EL (cell line): Measurements from ENCODE around the gene MRI1.
"Not testable (repeated sequence)": the region's sequence is repeated elsewhere in the genome, so short reads cannot be mapped to it uniquely, and the experiment has no call there.

ENCODE experiments used
- DNase-seq: peaks from one replicate; pipeline ENCODE4 v3.0.0-alpha.2; 2016

MRI1 gene

GRCh38 chr19:13764101-13764807 lies at the start of gene MRI1:
Gene MRI1 (plus strand): TSS chr19:13764522. CDS start chr19:13764589, 67 bp downstream.
- DNase-seq, result peak; percentile 77

DNA sequence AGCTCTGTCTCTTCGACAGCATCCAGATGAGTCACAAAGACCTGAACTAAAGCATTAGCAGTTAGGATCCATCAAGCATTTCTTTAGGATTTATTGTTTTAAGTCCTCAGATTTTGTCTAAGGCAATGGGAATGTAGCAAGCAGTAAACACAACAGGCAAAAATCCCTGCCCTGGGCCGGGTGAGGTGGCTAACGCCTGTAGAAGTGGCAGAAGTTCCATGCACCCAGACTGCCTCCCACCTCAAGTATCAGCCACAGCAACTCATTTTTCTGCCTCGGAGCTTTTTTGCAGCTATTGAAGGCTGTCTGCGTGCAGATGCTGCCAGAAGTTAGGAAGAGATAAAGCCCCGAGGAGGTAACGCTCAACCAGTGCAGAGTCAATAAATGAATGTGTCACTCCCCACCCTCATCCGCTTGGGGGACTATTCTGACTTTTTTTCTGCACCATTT lies 47.1 kb upstream of the MRI1 start:
- DNase-seq, result peak; percentile 48

GRCh38 chr19:13718733-13719132 lies 45.6 kb upstream of the MRI1 start:
- DNase-seq, result peak; percentile 77

GRCh38 chr19:13722146-13722545 lies 42.2 kb upstream of the MRI1 start:
- no peak for DNase-seq

DNA sequence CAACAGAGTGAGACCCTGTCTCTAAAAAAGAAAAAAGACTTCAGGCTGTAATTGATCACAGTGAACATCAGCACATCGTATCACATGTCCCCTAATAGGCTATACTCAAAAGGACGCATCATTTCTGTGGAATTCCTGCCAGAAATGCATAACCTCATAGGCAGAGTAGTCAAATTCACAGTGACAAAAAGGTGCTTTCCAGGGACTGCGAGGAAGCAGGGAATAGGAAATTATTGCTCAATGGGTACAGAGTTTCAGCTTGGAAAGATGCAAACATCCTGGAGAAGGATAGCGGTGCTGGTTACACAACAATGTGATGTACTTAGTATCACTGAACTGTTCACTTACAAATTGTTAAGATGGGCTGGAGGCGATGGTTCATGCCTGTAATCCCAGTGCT lies 41.1 kb upstream of the MRI1 start:
- peak; percentile 24 for DNase-seq

- DNase-seq, result no peak
Measured at GRCh38 chr19:13726323-13726722, 38.0 kb upstream of the MRI1 start.

GRCh38 chr19:13727798-13728197 lies 36.5 kb upstream of the MRI1 start:
- DNase-seq, result peak; percentile 59

DNA sequence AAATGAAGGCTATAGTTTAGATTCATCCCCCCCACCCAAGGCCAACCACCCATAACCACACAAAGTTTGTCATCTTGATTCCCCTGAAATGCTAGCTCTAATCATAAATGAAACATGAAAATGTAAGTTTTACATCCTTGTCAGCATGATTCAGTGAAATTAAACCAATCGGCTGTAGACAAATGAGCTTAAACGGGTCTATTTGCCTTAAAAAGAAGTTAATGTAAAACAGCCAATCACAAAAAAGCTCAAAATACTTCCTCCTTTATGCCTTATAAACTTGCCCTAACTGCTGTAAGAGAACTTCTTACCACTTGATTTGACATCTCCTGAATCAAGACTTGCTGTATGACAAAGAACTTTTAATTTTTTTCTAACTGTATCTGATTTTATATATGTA lies 34.5 kb upstream of the MRI1 start:
- DNase-seq, result no peak

- peak; percentile 95 for DNase-seq
Measured at GRCh38 chr19:13731147-13731964, 33.0 kb upstream of the MRI1 start.

GRCh38 chr19:13732337-13732736 lies 32.0 kb upstream of the MRI1 start:
- no peak for DNase-seq

DNA sequence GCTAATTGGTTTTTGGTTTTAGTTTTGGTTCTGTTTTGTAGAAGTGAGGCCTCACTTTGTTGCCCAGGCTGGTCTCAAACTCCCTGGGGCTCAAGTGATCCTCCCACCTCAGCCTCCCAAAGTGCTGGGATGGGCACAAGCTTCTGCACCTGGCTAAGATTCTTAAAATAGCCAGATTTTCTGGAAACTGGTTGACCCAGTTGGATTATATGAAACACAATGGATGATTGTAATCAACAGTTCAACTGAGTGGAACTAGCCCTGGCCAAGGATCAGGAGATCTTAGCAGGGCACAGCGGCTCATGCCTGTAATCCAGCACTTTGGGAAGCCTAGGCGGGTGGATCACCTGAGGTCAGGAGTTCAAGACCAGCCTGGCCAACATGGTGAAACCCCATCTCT lies 29.6 kb upstream of the MRI1 start:
- no peak for DNase-seq

GRCh38 chr19:13738073-13738472 lies 26.2 kb upstream of the MRI1 start:
- no peak for DNase-seq

- DNase-seq, result no peak
Measured at GRCh38 chr19:13741893-13742292, 22.4 kb upstream of the MRI1 start.

DNA sequence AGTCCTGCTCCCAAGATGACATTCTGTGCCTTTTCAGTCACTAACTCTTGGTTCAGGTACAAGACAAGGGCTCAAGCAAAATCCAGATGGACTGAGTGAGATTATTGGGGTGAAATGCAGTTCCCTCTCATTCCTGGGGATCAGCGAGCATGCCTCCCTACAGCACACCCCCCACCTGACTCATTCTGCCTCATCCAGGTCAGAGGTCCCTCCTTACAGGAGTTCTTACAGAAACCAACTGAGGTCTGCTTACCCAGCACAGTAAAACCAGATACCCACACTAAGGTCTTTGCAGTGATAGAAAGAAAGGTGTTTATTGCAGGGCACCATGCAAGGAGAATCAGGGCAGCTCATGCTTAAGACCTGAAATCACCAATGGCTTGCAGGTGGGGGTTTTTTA lies 21.6 kb upstream of the MRI1 start:
- DNase-seq, result peak; percentile 52

DNA sequence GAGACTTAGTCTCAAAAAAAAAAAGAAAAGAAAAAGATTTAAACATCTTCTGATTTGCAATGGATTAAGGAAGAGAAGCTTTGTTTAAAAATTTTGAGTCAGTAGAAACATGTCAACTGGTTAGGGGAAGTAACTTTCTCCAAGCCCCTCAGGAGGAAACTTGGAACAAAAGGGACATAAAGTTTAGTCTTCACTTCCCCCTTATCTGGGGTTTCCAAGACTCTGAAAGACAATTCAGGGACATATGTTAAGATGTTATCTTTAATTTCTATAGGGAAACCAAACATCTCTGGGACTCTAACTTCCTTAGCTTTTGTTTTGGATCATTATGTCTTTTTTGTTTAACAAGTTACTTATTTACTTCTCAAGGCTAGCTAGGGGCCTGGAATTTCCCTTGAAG lies 20.1 kb upstream of the MRI1 start:
- DNase-seq, result no peak

DNA sequence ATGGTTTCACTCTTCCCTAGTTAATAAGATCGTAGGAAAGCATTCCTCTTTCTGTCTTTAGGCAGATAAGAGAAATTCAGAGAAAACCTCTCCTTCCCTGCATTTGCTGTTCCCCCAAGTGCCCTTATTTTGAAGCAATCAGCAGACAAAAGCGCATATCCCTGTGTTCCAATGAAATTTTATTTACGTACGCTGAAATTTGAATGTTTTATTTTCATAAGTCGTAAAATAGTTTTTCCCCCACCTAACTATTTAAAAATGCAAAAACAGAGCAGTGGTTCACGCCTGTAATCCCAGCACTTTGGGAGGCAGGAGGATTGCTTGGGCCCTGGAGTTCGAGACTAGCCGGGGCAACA lies 17.2 kb upstream of the MRI1 start:
- no peak for DNase-seq

DNA sequence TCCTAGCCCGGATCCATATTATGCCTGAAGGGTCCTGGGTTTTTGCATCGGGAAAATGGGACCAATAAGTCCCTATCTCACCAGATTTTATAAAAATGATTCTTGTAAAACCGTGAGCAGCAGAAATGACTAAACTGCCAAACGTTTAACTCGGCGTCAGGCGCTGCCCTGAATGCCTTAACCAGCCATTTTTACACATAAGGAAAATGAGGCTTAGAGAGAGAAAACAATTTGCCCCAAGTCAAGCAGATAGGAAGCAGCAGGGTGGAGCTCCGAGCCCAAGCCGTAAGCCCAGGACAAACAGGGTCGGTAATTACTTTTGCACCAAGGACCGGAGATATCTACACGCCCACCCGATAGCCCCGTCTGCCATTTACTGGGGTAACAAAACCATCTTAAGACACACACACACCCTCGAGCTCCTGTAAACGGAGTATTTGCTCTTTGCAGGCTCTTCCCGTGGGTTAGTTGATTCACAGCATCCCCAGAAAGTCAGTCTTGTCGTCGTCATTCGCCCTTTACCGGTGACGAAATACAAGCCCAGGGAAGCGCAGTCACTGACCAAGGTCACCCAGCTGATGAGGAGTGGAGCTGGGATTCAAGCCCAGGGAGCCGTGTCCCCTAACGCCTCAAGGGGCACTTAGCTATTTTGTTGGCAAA lies 16.0 kb upstream of the MRI1 start:
- peak; percentile 54 for DNase-seq

DNA sequence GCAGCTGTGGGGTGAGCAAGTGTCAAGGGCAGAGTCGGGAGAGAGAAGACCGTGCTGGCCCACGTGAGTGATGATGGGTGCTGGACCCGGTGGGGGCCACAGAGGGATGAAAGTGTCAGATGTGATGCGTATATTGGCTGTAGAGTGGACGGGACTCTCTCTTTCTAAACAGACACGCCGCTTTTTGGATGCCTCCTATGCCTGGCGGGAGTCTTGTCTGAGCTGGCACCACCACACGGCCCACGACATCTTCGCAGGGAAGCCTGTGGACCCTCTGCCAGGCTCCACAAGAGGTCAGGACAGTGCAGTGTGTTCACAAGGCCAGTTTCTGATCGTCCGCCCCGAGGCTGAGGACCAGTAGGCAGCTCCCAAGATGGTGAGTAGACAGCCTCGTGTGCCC lies 12.9 kb upstream of the MRI1 start:
- DNase-seq, result no peak

DNA sequence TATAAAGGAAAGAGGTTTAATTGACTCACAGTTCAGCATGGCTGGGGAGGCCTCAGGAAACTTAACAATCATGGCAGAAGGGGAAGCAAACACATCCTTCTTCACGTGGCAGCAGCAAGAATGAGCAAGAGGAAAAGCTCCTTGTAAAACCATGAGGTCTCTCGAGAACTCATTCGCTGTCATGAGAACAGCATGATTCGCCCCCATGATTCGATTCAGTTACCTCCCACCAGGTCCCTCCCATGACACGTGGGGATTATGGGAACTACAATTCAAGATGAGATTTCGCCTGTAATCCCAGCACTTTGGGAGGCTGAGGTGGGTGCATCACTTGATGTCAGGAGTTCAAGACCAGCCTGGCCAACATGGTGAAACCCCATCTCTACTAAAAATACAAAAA lies 10.7 kb upstream of the MRI1 start:
- not testable (repeated sequence) for DNase-seq

DNA sequence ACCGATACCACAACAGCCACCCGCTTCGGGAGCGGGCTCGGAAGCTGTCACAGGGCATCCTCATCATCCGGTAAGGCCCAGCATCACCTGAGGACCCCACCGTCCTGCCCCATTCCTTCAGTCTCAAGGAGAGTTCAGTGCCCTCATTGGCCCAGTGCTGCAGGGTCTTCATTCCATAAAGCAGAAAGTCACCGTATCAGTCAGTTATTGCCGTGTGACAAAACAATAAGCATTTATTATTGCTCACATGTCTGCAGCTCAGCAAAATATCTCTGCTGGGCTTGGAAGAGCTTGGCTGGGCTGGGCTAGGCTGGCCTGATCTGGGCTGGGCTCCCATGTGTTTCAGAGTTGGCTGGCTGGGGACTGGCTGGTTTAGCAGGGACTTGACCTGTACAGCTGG lies 8.1 kb upstream of the MRI1 start:
- no peak for DNase-seq

DNA sequence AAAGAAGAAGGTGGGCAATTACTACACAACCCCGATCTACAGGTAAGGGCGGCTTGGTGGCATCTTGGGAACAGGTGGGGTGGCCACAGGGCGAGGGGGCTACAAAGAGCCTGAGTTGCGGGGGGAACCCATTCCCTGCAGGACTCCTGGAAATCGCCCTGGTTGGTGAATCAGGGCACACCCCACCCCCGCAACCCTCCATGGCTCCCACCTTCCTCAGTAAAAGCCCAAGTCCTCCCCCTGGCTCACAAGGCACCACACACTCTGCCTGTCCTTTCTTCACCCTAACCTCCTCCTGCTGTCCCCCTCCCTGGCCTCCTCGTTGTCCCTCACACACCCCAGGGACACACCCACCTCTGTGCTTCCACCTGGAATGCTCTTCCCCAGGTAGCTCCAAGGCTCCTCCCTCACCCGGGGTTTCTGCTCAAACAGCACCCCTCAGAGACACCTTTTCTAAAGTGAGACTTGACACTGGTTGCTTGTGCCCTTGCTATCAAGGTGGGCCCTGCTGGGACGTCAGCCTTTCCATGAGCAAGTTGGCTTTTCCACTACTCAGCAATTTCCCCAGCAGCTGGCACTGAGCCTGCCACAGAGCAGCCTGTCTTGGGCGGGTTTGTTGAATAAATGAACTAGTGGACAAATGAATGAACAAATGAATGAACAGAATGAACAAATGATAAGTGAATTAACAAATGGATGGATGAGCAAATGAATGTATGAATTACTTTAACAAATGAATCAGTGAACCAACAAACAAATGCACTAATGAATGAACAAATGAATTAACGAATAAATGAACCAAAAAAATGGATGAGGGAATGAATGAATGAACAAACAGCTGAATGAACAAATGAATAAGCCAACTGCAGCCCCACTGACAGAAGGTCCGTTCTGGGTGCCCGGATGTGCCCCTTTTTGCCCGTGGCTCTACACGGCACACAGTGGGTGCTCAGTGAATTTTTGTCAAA lies 6.2 kb upstream of the MRI1 start:
- no peak for DNase-seq

GRCh38 chr19:13758795-13759194 lies 5.5 kb upstream of the MRI1 start:
- DNase-seq, result no peak

GRCh38 chr19:13761423-13761822 lies 2.9 kb upstream of the MRI1 start:
- DNase-seq, result no peak
